ENCODE measurements around the gene CCDC183.
A peak's percentile ranks its signal among the peaks of the same experiment; 100 is the strongest.
"Not testable (repeated sequence)": the region's sequence is repeated elsewhere in the genome, so short reads cannot be mapped to it uniquely, and the experiment has no call there.

Gene CCDC183

GRCh38 chr9:136785565-136786355 is 10.4 kb upstream of the CCDC183 start:
- not testable (repeated sequence) for DNase-seq (ENCODE audit: low spot score)

DNA sequence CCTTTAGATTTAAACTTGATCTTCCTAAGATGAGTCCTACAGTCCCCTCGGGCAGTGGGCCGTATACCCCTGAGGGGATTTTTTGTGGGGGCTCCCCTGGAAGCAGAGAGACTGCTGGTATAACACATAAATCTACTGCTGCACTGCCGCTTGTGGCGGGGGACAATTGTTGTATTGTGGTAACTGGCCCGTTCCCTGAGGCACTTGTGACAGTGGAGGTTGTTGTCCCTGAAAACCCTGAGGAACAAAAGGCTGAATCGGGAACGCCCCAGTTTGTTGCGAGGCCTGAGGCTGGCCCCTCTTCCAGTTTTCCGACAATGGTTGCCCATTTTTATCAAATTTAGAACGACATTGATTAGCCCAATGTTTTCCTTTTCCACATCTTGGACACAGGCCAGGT is 9.7 kb upstream of the CCDC183 start:
- no peak for DNase-seq (ENCODE audit: low spot score)

- not testable (repeated sequence) for DNase-seq (ENCODE audit: low spot score)
Observed at GRCh38 chr9:136786983-136787382, 9.2 kb upstream of the CCDC183 start.

DNA sequence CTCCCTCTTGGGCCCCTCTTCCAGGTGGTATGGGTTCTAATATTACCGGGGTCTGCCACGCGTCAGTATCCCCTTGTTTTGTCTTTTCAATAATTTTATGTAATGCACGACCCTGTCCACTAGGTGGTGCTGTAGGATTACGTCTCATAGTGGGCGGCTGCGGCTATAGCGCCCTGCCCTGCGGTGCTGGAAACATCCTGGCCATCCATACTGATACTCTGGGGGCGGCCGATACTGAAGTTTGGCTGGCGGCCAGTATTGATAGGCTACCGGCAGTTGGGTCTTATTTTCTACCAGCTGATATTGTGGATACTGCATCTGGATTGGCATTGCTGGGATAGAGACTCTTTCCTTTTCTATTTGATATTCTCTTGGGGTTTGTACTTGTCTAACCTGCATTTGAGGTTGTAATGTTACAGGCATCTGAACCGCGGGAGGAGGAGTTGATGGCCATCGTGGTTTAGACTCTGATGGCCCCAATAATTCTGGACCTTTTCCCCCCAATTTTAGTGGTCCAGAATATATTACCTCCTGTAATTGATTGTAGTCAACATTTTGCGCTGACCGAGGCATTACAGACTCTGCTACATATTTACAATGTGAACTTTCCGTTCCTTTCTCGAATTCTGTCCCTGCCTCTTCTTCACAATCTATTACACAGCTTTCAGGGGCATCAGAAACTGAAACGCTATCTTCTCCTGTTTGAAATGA is 8.3 kb upstream of the CCDC183 start:
- no peak for DNase-seq (ENCODE audit: low spot score)

- not testable (repeated sequence) for DNase-seq (ENCODE audit: low spot score)
Observed at GRCh38 chr9:136788644-136789522, 7.3 kb upstream of the CCDC183 start.

- no peak for DNase-seq (ENCODE audit: low spot score)
Observed at GRCh38 chr9:136789523-136789937, 6.6 kb upstream of the CCDC183 start.

GRCh38 chr9:136790640-136791515 is 5.3 kb upstream of the CCDC183 start, which contains the start of gene TMEM141:
Gene TMEM141 (plus strand): TSS chr9:136791344. CDS start chr9:136791371, 27 bp downstream.
- DNase-seq (ENCODE audit: low spot score) = peak; percentile 100

- DNase-seq (ENCODE audit: low spot score) = no peak
Observed at GRCh38 chr9:136791516-136792276, 4.4 kb upstream of the CCDC183 start.

GRCh38 chr9:136792321-136793085 is 3.6 kb upstream of the CCDC183 start:
- no peak for DNase-seq (ENCODE audit: low spot score)

DNA sequence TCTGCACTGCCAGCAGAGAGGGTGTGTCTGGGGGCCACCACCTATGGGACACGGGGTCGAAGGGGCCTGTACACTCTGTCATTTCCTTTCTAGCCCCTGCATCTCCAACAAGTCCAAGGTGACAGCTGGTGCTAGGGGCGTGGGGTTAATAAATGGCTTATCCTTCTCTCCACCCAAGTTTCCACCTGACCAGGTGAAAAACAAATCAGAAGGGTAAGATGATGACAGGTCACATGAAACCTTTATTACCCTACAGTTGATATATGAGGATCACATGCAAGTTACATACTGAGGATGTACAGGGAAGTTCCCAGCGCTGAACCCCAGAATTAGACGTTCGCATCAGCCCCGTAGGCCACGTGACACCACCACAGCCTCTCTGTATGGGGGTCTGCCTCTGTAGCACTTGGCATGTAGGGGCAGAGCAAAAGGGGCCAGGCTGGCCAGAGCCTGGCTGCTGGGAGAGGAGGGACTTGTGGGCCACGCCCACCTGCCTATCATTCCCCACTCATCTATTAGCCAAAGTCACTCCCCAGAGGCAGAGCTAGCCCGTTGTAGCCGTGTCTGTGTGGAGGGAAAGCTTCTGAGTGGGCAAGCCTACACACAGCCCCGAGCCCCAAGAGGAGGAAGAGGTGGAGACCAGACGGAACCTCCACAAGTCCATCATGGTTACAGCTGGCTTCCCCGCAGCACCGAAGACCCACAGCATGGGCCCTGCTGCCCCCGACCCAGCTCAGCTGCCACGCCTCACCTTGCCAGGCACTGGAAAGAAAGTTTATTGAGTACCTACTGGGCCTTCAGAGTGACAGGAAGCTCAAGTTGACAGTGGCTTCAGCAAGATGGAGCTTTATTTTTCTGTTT is 2.8 kb upstream of the CCDC183 start:
- DNase-seq (ENCODE audit: low spot score) = no peak

- DNase-seq (ENCODE audit: low spot score) = no peak
Observed at GRCh38 chr9:136794281-136794999, 1.7 kb upstream of the CCDC183 start.

GRCh38 chr9:136795000-136795348 is 1.2 kb upstream of the CCDC183 start:
- no peak for DNase-seq (ENCODE audit: low spot score)

DNA sequence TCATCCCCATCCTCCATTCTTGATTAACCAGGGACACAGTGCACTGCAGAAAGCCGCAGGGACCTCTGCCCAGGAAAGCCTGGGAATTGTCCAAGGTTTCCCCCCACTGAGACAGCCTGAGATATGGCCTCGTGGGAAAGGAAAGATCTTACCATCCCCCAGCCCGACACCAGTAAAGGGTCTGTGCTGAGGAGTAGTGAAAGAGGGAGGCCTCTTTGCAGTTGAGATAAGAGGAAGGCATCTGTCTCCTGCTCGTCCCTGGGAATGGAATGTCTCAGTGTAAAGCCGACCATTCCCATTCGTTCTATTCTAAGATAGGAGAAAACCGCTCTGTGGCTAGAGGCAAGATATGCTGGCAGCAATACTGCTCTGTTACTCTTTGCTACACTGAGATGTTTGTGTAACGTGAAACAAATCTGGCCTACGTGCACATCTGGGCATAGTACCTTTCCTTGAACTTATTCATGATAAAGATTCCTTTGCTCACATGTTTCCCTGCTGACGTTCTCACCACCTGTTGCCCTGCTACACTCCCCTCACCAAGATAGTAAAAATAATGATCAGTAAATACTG is 723 bp downstream of the CCDC183 start:
- not testable (repeated sequence) for DNase-seq (ENCODE audit: low spot score)

GRCh38 chr9:136798708-136799078 is 2.6 kb downstream of the CCDC183 start:
- DNase-seq (ENCODE audit: low spot score) = no peak

DNA sequence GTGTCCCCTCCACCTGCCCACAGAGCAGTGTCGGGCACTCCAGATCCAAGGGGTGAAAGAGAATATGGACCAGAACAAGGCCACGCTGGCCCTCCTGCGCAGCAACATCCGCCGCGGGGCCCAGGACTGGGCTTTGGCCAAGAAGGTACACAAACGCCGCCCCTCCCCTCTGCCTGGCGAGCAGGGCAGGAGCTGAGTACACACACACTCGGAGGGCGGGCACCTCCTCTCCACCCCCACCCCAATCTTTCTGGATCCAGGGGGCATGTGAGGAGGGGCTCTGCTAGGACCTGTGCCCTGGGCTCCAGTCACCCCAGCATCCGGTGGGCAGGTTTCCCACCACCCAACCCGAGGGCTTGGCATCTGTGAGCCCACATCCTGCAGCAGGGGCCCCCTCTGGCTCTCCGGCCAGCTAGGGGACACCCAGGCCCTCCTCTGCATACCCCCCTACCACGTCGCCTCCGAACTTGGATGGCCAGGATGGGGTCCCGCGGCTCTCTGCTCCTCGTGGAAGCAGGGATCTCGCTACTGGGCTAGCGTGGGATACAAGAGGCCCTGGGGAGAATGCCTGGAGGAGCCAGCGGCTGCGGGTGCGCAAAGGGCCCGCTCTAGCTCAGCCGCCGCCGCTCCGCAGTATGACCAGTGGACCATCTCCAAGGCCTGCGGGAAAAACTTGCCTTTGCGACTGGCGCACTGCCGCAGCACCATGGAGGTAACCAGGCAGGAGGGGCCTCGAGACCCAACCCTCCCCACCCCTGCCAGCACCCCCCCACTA is 3.1 kb downstream of the CCDC183 start:
- DNase-seq (ENCODE audit: low spot score) = no peak

DNA sequence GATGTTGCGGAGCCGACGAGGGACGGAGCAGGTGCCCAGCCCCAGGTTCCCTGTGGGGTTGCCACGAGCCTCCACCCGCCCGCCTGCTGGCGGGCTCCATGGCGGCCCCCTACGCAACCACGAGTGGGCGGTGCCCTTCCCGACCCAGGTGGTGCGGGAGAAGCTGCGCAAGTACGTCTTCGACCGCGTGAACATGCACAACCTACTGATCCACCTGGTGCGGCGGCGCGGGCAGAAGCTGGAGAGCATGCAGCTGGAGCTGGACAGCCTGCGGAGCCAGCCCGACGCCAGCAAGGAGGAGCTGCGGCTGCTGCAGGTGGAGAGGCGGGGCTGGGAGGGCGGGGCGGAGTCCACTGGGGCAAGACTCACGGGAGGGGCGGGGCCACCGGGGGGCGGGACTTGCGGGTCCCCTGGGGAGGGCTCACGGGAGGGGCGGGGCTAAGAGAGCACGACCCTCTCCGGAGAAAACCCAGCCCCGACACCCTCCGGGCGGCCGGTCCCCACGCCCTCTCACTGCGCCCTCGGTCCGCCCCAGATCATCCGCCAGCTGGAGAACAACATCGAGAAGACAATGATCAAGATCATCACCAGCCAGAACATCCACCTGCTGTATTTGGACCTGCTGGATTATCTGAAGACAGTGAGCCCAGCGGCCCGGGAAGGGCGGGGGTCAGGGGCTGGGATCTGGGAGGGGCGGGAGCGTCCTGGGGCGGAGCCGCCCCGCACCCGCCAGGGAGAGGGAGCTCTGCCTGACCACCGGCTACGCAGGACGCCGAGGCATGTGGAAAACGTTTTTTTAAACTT is 3.9 kb downstream of the CCDC183 start:
- no peak for DNase-seq (ENCODE audit: low spot score)
